HEK293 (cell line): ENCODE results near the gene RGS12.

Experiments used
- ELK4 ChIP-seq: IDR thresholded peaks from 2 replicates; pipeline ENCODE4 v1.6.1; 2011; ENCODE audit warnings: mild to moderate bottlenecking, low read depth, low read length, borderline replicate concordance
- SP2 ChIP-seq: fragments of 450-650 bp; formaldehyde crosslinking; IDR thresholded peaks from 2 replicates; pipeline ENCODE4 v1.5.1; 2016; ENCODE audit warnings: missing biosample characterization, missing genetic modification characterization
- ZBTB1 ChIP-seq: fragments of 450-650 bp; formaldehyde crosslinking; IDR thresholded peaks from 2 replicates; pipeline ENCODE4 v1.5.1; 2016; ENCODE audit warnings: missing biosample characterization, missing genetic modification characterization
- ZEB2 ChIP-seq: fragments of 450-650 bp; formaldehyde crosslinking; IDR thresholded peaks from 2 replicates; pipeline ENCODE4 v1.5.1; 2016; ENCODE audit warnings: missing biosample characterization, missing genetic modification characterization
- ZNF133 ChIP-seq: fragments of 450-650 bp; formaldehyde crosslinking; IDR thresholded peaks from 2 replicates; pipeline ENCODE4 v1.5.1; 2016; ENCODE audit warnings: missing biosample characterization, missing genetic modification characterization
- ZNF155 ChIP-seq: fragments of 450-650 bp; formaldehyde crosslinking; IDR thresholded peaks from 2 replicates; pipeline ENCODE4 v1.5.1; 2016; ENCODE audit warnings: missing biosample characterization, missing genetic modification characterization
- ZNF202 ChIP-seq: fragments of 450-650 bp; formaldehyde crosslinking; IDR thresholded peaks from 2 replicates; pipeline ENCODE4 v1.5.1; 2016; ENCODE audit warnings: missing biosample characterization, missing genetic modification characterization, borderline replicate concordance
- ZNF214 ChIP-seq: fragments of 450-650 bp; formaldehyde crosslinking; IDR thresholded peaks from 2 replicates; pipeline ENCODE4 v1.5.1; 2017; ENCODE audit warnings: missing biosample characterization, mild to moderate bottlenecking, missing genetic modification characterization, borderline replicate concordance
- ZNF335 ChIP-seq: fragments of 450-650 bp; formaldehyde crosslinking; conservative IDR thresholded peaks from 2 replicates; pipeline ENCODE4 v1.5.1; 2016; ENCODE audit warnings: missing biosample characterization, missing genetic modification characterization
- ZNF776 ChIP-seq: fragments of 450-650 bp; formaldehyde crosslinking; IDR thresholded peaks from 2 replicates; pipeline ENCODE4 v1.5.0; 2017; ENCODE audit warnings: missing biosample characterization, missing genetic modification characterization, borderline replicate concordance
- TF ChIP-seq, protein P1 (sequence below): fragments of 450-650 bp; formaldehyde crosslinking; IDR thresholded peaks from 2 replicates; pipeline ENCODE4 v1.5.1; 2016; ENCODE audit warnings: missing biosample characterization, missing genetic modification characterization
- TF ChIP-seq, protein P2 (sequence below): fragments of 450-650 bp; formaldehyde crosslinking; IDR thresholded peaks from 2 replicates; pipeline ENCODE4 v1.5.0; 2017; ENCODE audit warnings: missing biosample characterization, missing genetic modification characterization, borderline replicate concordance
- TF ChIP-seq, protein P3 (sequence below): fragments of 450-650 bp; formaldehyde crosslinking; IDR thresholded peaks from 2 replicates; pipeline ENCODE4 v1.5.1; 2016; ENCODE audit warnings: missing biosample characterization, missing genetic modification characterization
- TF ChIP-seq, protein P4 (sequence below): fragments of 450-650 bp; formaldehyde crosslinking; IDR thresholded peaks from 2 replicates; pipeline ENCODE4 v1.5.1; 2016; ENCODE audit warnings: missing biosample characterization, missing genetic modification characterization

DNA sequence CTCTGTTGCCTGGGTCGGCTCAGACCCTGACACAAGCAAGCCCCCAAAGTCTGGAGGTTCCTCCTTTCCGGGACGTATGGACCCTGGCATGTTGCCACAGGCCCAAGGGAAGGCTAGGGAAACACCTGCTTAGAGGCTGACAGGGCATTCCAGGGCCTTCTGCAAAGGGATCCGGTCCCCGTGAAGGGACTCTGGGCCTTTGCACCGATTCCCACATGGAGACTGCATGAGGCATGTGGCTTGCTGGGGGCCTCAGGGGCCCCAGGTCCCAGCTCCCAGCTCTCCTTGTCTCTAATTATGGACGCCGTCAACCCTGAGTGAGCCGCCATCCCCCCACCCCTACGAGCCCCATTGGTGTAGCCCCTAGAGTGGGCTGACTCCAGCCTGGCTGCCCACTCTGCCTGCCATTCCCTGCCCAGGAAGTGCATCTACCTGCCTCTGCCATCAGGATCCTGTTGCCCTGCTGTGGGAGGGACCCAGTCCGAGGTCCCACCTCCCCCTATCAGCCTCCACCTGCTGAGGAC, 4.2 kb upstream of the RGS12 start:
- TF ChIP-seq, protein P1, sequence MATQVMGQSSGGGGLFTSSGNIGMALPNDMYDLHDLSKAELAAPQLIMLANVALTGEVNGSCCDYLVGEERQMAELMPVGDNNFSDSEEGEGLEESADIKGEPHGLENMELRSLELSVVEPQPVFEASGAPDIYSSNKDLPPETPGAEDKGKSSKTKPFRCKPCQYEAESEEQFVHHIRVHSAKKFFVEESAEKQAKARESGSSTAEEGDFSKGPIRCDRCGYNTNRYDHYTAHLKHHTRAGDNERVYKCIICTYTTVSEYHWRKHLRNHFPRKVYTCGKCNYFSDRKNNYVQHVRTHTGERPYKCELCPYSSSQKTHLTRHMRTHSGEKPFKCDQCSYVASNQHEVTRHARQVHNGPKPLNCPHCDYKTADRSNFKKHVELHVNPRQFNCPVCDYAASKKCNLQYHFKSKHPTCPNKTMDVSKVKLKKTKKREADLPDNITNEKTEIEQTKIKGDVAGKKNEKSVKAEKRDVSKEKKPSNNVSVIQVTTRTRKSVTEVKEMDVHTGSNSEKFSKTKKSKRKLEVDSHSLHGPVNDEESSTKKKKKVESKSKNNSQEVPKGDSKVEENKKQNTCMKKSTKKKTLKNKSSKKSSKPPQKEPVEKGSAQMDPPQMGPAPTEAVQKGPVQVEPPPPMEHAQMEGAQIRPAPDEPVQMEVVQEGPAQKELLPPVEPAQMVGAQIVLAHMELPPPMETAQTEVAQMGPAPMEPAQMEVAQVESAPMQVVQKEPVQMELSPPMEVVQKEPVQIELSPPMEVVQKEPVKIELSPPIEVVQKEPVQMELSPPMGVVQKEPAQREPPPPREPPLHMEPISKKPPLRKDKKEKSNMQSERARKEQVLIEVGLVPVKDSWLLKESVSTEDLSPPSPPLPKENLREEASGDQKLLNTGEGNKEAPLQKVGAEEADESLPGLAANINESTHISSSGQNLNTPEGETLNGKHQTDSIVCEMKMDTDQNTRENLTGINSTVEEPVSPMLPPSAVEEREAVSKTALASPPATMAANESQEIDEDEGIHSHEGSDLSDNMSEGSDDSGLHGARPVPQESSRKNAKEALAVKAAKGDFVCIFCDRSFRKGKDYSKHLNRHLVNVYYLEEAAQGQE = no peak
- TF ChIP-seq ZNF335 (tag by site-specific recombination) (no peak), ZNF202 (tag by site-specific recombination) (no peak), SP2 (tag by site-specific recombination) (no peak), ZBTB1 (tag by site-specific recombination) (no peak), ZNF133 (tag by site-specific recombination) (no peak), ZNF155 (tag by site-specific recombination) (no peak), ZEB2 (tag by site-specific recombination) (no peak), ELK4 (no peak), ZNF214 (tag by site-specific recombination) (no peak), ZNF776 (tag by site-specific recombination) (no peak)
- TF ChIP-seq, protein P2, sequence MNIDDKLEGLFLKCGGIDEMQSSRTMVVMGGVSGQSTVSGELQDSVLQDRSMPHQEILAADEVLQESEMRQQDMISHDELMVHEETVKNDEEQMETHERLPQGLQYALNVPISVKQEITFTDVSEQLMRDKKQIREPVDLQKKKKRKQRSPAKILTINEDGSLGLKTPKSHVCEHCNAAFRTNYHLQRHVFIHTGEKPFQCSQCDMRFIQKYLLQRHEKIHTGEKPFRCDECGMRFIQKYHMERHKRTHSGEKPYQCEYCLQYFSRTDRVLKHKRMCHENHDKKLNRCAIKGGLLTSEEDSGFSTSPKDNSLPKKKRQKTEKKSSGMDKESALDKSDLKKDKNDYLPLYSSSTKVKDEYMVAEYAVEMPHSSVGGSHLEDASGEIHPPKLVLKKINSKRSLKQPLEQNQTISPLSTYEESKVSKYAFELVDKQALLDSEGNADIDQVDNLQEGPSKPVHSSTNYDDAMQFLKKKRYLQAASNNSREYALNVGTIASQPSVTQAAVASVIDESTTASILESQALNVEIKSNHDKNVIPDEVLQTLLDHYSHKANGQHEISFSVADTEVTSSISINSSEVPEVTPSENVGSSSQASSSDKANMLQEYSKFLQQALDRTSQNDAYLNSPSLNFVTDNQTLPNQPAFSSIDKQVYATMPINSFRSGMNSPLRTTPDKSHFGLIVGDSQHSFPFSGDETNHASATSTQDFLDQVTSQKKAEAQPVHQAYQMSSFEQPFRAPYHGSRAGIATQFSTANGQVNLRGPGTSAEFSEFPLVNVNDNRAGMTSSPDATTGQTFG (tag by site-specific recombination) = no peak
- TF ChIP-seq, protein P3, sequence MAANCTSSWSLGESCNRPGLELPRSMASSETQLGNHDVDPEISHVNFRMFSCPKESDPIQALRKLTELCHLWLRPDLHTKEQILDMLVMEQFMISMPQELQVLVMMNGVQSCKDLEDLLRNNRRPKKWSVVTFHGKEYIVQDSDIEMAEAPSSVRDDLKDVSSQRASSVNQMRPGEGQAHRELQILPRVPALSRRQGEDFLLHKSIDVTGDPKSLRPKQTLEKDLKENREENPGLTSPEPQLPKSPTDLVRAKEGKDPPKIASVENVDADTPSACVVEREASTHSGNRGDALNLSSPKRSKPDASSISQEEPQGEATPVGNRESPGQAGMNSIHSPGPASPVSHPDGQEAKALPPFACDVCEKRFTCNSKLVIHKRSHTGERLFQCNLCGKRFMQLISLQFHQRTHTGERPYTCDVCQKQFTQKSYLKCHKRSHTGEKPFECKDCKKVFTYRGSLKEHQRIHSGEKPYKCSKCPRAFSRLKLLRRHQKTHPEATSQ (tag by site-specific recombination) = no peak
- TF ChIP-seq, protein P4, sequence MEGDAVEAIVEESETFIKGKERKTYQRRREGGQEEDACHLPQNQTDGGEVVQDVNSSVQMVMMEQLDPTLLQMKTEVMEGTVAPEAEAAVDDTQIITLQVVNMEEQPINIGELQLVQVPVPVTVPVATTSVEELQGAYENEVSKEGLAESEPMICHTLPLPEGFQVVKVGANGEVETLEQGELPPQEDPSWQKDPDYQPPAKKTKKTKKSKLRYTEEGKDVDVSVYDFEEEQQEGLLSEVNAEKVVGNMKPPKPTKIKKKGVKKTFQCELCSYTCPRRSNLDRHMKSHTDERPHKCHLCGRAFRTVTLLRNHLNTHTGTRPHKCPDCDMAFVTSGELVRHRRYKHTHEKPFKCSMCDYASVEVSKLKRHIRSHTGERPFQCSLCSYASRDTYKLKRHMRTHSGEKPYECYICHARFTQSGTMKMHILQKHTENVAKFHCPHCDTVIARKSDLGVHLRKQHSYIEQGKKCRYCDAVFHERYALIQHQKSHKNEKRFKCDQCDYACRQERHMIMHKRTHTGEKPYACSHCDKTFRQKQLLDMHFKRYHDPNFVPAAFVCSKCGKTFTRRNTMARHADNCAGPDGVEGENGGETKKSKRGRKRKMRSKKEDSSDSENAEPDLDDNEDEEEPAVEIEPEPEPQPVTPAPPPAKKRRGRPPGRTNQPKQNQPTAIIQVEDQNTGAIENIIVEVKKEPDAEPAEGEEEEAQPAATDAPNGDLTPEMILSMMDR (tag by site-specific recombination) = no peak
